CD4-positive, alpha-beta T cell treated with Interleukin-17A for 1 hour (primary cell): ENCODE data around the gene NAE1.

ENCODE experiments used
- DNase-seq: peaks from one replicate; pipeline ENCODE4 v3.0.0-alpha.2; 2020

Gene NAE1

GRCh38 chr16:66849549-66849948 lies 18.8 kb upstream of the NAE1 start:
- no peak for DNase-seq

DNA sequence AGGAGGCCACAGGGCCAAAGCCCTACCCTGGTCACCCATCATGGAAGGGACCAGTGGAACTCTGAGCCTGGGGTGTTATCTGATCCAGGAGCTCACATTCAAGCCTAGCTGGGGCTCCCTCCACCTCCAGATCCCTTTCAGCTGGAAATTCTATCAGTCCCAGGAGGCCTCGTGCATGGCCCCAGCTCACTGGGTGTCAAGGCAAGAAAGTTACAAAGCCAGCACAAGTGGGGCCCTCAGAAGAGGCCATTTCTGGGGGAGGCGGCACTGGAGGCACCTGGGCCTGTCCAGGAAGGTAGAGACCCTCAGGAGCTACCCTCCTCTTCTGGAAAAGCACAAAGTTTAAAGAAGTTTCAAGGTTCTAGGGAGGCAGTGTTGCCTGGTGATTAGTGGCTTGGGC lies 18.2 kb upstream of the NAE1 start:
- no peak for DNase-seq

GRCh38 chr16:66848172-66848571 lies 17.4 kb upstream of the NAE1 start:
- no peak for DNase-seq

DNA sequence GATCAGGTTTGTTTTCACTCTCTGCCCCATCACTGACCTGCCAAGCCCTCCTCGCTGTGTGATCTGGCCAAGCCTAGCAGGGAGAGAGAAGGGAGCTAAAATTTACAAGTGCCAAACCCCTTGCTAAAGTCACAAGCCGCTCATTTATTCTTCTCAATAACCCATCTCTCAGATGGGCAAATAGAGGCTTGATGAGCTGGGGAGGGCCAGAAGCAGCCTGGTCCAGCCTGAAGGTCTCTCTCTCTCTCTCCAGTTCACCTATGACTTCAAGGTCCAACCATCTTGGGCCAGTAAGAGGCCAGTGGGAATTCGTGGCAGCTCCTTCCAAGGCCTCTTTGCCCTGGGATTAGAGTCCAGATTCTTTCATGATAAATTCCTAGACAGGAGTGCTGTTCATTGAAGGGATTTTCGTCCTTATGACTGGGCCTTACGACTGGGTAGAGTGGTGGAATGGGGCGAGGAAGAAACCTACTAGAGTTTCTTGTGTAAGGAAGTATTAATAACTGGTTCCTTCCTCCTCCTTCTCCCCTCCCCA lies 16.8 kb upstream of the NAE1 start:
- no peak for DNase-seq

GRCh38 chr16:66846831-66847230 lies 16.1 kb upstream of the NAE1 start:
- no peak for DNase-seq

GRCh38 chr16:66846266-66846665 lies 15.5 kb upstream of the NAE1 start:
- DNase-seq, result no peak

DNA sequence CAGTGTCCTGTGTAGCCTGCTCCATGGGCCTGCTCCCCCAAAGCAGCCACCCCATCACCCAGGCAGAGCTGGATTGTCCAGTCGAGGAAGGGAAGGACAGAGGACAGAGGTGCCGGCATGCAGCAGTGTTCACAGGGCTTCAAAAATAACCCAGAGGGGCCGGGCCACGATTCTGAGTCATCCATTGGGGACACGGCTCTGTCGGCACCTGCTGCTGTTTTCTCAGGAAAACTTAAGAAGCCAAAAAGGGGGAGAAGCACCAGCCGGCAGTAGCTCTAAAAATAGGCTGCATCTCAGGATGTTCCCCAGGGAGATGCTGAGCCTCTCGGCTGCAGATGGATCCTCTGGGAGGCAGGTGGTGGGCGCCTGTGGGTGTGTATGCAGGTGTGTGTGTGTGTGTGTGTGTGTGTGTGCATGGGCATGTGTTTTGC lies 15.0 kb upstream of the NAE1 start:
- DNase-seq, result no peak

DNA sequence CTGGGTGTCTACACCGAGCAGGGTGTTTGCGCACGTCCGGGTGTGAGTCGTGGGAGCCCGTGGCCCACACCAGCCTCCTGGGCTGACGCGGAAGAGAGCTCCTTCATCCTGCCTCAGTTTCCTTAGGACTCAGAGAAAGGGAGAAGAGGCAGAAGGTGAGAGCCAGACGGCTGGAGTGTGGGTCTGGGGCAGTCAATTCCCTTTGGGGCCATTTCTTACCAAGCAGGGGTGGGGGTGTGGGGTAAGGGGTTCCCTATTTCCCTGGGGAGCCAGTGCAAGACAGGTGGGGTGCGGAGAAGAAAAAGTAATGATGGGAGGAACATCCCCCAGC lies 14.3 kb upstream of the NAE1 start:
- no peak for DNase-seq

- no peak for DNase-seq
Measured at GRCh38 chr16:66844342-66845079, 13.7 kb upstream of the NAE1 start, which contains the start of gene CA7. Gene CA7 (plus strand): TSS chr16:66844414. CDS start chr16:66844488, 74 bp downstream.

GRCh38 chr16:66844009-66844341 lies 13.2 kb upstream of the NAE1 start:
- no peak for DNase-seq

DNA sequence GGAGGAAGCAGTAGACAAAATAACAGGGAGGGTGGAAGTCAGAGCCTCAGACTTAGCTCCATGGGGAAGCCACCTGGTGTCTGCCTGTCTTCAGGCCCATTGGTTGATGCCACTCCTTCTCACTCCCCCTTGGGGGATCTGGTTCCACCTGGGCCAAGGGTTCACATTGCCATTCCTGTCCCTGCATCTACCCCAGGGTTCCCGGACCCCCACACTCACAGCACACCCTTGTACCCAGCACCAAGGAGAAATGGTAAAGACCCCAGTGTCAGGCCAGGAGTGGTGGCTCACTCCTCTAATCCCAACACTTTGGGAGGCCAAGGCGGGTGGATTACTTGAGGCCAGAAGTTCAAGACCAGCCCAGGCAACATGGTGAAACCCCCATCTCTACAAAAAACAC lies 12.4 kb upstream of the NAE1 start:
- DNase-seq, result no peak

DNA sequence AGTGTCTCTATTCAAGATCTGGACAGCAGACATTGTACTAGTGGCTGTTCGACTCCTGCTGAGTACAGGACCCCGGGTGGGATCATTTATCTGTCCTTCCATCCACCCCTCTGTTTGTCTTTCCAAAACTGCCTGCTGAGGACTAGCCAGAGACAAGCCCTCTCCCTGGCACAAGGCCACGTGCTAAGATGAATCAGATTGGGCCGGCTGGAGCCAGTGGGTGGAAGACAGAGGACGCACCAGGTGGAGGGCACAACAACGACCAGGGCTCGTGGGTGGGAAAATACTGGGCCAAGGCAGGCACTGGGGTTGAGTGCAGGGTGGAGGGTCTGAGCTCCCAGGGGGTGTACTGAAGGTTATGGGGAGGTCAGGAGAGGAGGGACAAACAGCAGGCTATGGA lies 12.0 kb upstream of the NAE1 start:
- DNase-seq, result no peak

DNA sequence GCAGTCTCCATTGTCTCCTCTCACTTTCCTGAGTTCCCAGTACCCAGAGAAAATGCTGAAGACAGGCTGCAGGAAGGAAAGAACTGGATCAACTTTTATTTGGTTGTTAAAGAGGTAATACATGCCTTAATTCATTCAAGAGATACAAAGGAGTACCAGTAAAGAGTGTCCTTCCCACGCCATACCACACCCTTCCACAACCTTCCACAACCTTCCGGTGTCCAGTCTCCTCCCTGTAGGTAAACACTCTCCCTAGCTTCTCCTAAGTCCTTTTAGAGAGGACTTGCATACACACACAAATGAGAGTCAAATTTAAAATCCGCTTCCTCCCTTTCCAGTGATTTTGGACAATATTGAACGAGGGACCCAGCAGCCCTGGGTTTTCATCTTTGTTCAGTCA lies 10.6 kb upstream of the NAE1 start:
- no peak for DNase-seq

DNA sequence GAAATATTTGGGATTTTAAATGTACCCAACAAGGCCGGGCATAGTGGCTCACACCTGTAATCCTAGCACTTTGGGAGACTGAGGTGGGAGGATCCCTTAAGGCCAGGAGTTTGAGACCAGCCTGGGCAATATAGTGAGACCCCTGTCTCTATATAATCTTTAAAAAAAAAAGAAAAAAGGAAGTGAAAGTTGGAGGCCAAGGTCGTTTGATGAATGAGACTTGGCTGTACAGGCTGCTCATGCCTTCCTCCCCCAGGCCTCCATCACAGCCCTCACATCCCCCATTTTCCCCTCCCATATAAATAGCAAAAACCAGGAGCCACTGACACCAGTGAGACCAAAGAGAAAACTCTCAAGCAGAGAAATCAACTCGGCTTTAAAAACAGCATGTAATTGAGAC lies 10.1 kb upstream of the NAE1 start:
- DNase-seq, result no peak

DNA sequence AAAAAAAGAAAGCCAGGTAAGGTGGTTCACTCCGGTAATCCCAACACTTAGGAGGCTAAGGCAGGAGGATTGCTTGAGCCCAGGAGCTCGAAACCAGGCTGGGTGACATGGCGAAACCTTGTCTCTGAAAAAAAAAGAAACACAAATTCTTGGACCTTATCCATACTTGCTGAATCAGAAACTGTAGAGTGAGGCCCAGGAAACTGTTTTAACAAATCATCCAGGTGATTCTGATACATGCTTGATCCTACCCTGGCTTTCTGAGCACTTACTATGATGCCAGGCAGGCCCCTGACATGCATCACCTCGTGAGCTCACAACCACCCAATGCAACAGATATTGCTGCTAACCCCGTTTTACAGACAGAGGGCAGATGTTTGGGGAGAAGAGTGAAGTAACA lies 4.0 kb upstream of the NAE1 start:
- DNase-seq, result no peak

GRCh38 chr16:66832661-66833305 lies 2.0 kb upstream of the NAE1 start:
- no peak for DNase-seq

DNA sequence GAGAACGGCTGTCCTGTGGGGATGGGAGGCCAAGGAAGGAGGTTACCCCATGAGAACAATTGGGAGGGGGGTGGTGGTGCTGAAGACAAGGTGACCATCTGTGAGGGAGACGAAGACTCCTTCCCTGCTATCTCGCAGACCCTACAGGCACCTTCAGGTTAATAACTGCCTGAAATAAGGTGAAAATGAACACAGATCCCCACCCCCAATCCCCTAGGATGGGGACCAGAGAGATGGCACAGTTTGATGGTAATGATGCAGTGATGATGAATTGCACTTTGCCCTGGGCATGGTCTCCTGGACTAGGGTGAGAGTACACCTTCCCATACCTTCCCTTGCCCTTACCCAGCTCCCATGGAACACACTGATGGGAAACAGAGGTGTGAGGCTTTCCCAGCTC lies 1.4 kb upstream of the NAE1 start:
- no peak for DNase-seq

DNA sequence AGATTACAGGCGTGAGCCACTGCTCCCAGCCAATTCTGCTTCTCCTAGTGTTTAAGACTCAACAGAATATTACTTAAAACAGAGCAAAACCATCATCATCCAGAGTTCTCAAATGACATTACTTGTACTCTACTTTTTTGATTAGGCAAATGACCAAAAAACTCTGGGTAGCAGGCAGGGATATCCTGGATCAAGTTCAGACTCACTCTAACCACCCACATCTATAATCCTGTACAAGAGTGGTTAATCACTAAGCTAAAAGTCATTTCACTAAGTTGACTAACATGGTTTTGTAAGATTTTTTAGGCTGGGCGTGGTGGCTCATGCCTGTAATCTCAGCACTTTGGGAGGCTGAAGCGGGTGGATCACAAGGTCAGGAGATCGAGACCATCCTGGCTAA lies 6.8 kb downstream of the NAE1 start:
- DNase-seq, result no peak

DNA sequence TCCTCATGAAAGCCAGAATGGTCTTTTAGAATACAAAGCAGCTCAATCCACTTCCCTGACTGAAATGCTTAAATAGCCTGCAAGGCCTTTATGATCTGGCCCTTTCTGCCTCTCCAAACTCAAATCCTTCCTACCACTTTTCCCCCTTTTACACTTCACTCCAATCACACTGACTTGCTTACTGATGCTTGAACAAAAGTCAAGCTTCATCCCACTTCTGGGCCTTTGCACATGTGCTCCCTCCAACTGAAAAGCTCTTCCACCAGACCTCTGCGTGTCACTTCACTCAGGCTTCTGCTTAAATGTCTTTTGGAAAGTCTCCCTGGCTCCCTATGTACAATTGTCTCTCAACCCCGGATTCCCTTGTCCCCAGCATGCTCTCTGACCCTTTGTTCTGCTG lies 16.0 kb downstream of the NAE1 start:
- no peak for DNase-seq

DNA sequence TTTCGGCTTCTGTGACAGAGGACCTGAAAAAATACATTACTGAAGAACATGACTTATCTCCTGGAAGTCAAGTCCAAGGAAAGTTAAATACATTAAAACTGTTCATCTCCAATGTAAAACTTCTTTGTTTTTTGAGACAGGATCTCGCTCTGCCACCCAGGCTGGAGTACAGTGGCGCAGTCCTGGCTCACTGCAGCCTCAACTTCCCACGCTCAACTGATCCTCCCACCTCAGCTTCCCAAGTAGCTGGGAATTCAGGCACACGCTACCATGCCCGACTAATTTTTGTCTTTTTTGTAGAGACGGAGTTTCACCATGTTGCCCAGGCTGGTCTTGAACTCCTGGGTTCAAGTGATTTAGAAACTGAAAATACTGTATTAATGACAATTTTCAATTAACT lies 19.7 kb downstream of the NAE1 start:
- no peak for DNase-seq

GRCh38 chr16:66810391-66810790 lies 20.4 kb downstream of the NAE1 start:
- no peak for DNase-seq

- no peak for DNase-seq
Measured at GRCh38 chr16:66809765-66810164, 21.0 kb downstream of the NAE1 start.

- no peak for DNase-seq
Measured at GRCh38 chr16:66802159-66802558, 28.6 kb downstream of the NAE1 start.

GRCh38 chr16:66801320-66802105 lies 29.3 kb downstream of the NAE1 start, which contains the start of gene TERB1:
Gene TERB1 (minus strand): TSS chr16:66801584. CDS start chr16:66796798, 4,786 bp downstream.
- no peak for DNase-seq
